Neuronal stem cell (in vitro differentiated cells): Measurements from ENCODE around the gene RHOJ.

Experiments
- DNase-seq: peaks from one replicate; pipeline ENCODE4 v3.0.0-alpha.2; 2013; ENCODE audit warnings: low spot score
- H2AFZ ChIP-seq: one replicate; pipeline ENCODE4 v1.6.1; 2013; ENCODE audit warnings: mild to moderate bottlenecking, low read length, inconsistent platforms
- H2AK5ac ChIP-seq: 2 replicates; pipeline ENCODE4 v1.6.1; 2013; ENCODE audit warnings: low read depth, mild to moderate bottlenecking, inconsistent platforms, low read length, moderate library complexity, mixed read lengths
- H2BK120ac ChIP-seq: 2 replicates; pipeline ENCODE4 v1.6.1; 2013; ENCODE audit warnings: low read depth, mild to moderate bottlenecking, inconsistent platforms, low read length, moderate library complexity, mixed read lengths
- H2BK12ac ChIP-seq: one replicate; pipeline ENCODE4 v1.6.1; 2013; ENCODE audit warnings: low read length, inconsistent platforms
- H2BK15ac ChIP-seq: 2 replicates; pipeline ENCODE4 v1.6.1; 2013; ENCODE audit warnings: mild to moderate bottlenecking, low read length, inconsistent platforms, mixed read lengths
- H2BK5ac ChIP-seq: one replicate; pipeline ENCODE4 v1.6.1; 2013; ENCODE audit warnings: inconsistent platforms, mild to moderate bottlenecking, low read length, moderate library complexity
- H3K14ac ChIP-seq: one replicate; pipeline ENCODE4 v1.6.1; 2013; ENCODE audit warnings: low read length, inconsistent platforms
- H3K18ac ChIP-seq: 2 replicates; pipeline ENCODE4 v1.6.1; 2013; ENCODE audit warnings: low read length, inconsistent platforms
- H3K23ac ChIP-seq: 2 replicates; pipeline ENCODE4 v1.6.1; 2013; ENCODE audit warnings: low read depth, mild to moderate bottlenecking, mixed read lengths, low read length, inconsistent platforms; ENCODE audit not compliant: poor library complexity
- H3K27ac ChIP-seq: replicated peaks from 3 replicates; pipeline ENCODE4 v1.5.1; 2013; ENCODE audit warnings: low read length, inconsistent platforms
- H3K27me3 ChIP-seq, 3 experiments: 2 replicates each; pipeline ENCODE4 v1.6.1; 2013; ENCODE audit warnings: low read length in 3 of 3, mild to moderate bottlenecking in 2 of 3, inconsistent platforms in 1 of 3, low read depth in 1 of 3, mixed read lengths in 1 of 3, moderate library complexity in 1 of 3; ENCODE audit not compliant: control insufficient read depth in 3 of 3, insufficient read depth in 3 of 3
- H3K36me3 ChIP-seq, 2 donors: replicated peaks in 1 of 2; 2 replicates each; pipeline ENCODE4 v1.6.1; 2013; ENCODE audit warnings: low read length in 2 of 2; ENCODE audit not compliant: control insufficient read depth in 2 of 2, insufficient read depth in 2 of 2
- H3K4ac ChIP-seq: 2 replicates; pipeline ENCODE4 v1.6.1; 2013; ENCODE audit warnings: inconsistent platforms, mild to moderate bottlenecking, low read length, moderate library complexity
- H3K4me1 ChIP-seq, 2 donors: 1 replicate in 1 of 2; 2 replicates in 1 of 2; pipeline ENCODE4 v1.6.1; 2013; ENCODE audit warnings: low read length in 2 of 2, low read depth in 1 of 2; ENCODE audit not compliant: control insufficient read depth in 2 of 2, insufficient read depth in 1 of 2
- H3K4me2 ChIP-seq: one replicate; pipeline ENCODE4 v1.6.1; 2013; ENCODE audit warnings: mild to moderate bottlenecking, low read length, inconsistent platforms; ENCODE audit not compliant: insufficient read depth, poor library complexity, severe bottlenecking
- H3K4me3 ChIP-seq, 2 donors: 2 replicates each; pipeline ENCODE4 v1.5.1; 2013; ENCODE audit warnings: low read length in 2 of 2, mild to moderate bottlenecking in 2 of 2, inconsistent platforms in 1 of 2, moderate library complexity in 1 of 2
- H3K79me1 ChIP-seq: one replicate; pipeline ENCODE4 v1.6.1; 2013; ENCODE audit warnings: low read depth, mild to moderate bottlenecking, inconsistent platforms, low read length, moderate library complexity
- H3K9ac ChIP-seq: one replicate; pipeline ENCODE4 v1.6.1; 2013; ENCODE audit warnings: mild to moderate bottlenecking, low read depth, low read length, inconsistent platforms; ENCODE audit not compliant: poor library complexity
- H3K9me3 ChIP-seq, 2 donors: replicated peaks in 1 of 2; 2 replicates each; pipeline versions ENCODE3 to v1.6.1; 2013; ENCODE audit warnings: low read length in 2 of 2, mild to moderate bottlenecking in 2 of 2, inconsistent platforms in 1 of 2, low read depth in 1 of 2, mixed read lengths in 1 of 2, moderate library complexity in 1 of 2; ENCODE audit not compliant: control insufficient read depth in 2 of 2, insufficient read depth in 1 of 2
- H4K8ac ChIP-seq: one replicate; pipeline ENCODE4 v1.6.1; 2013; ENCODE audit warnings: low read depth, mild to moderate bottlenecking, inconsistent platforms, low read length, moderate library complexity
- H4K91ac ChIP-seq: one replicate; pipeline ENCODE4 v1.6.1; 2013; ENCODE audit warnings: low read length, low read depth, mild to moderate bottlenecking, inconsistent platforms; ENCODE audit not compliant: poor library complexity
- WGBS, 2 donors: extraction: QIAGEN DNeasy Blood & Tissue Kit; methylation state at CpG; one replicate each; pipeline ENCODE4 v1.1.7; 2013; ENCODE audit warnings: missing lambda C conversion rate in 2 of 2, mixed read lengths in 1 of 2; ENCODE audit not compliant: insufficient read length in 2 of 2, insufficient replicate concordance in 1 of 2; ENCODE audit errors: extremely low coverage in 2 of 2; 5-methylcytosine and 5-hydroxymethylcytosine counted together

RHOJ gene

DNA sequence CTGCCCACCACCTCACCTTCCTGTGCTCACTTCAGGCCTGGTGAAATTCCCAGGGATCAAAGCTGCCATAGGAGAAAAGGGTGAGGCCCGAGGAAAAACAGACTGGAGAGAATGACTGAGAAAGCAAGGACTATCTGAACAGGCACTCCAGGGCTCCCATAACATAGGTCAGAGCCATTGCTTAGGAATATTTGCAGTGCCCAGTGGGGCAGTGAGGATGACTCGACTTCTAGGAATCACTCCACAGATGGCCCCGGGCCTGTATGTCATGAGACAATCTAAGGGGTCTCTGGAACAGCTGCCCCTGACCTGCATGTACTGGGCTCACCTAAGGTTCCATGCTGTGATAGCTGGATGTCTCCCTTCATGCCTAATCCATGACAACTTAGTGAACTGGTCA, 62.9 kb downstream of the RHOJ start:
- H2AFZ ChIP-seq: peak overlapping the region; percentile 2
- no peak overlapping the region for H3K14ac ChIP-seq
- H2BK5ac ChIP-seq: no peak overlapping the region
- no peak overlapping the region for H2AK5ac ChIP-seq
- no peak overlapping the region for H4K8ac ChIP-seq
- no peaks in the 10 kb centered on the region for H3K79me1 ChIP-seq
- H3K36me3 ChIP-seq: no peaks in the 10 kb centered on the region
- no peak overlapping the region for H3K4me3 ChIP-seq
- H2BK15ac ChIP-seq: no peak overlapping the region
- no peak overlapping the region for H2BK12ac ChIP-seq
- no peak overlapping the region for H3K4me2 ChIP-seq
- no peaks in the 10 kb centered on the region for H3K4me1 ChIP-seq
- no CpG with 5 or more reads among the region's 3 CpGs for WGBS, 2 donors
- no peak overlapping the region for H3K18ac ChIP-seq
- DNase-seq: no peak
- H3K27me3 ChIP-seq: no peaks in the 10 kb centered on the region
- H3K9me3 ChIP-seq: no peaks in the 10 kb centered on the region
- H3K23ac ChIP-seq: no peak overlapping the region
- no peak overlapping the region for H3K4ac ChIP-seq
- H3K27ac ChIP-seq: no peak overlapping the region
- no peak overlapping the region for H4K91ac ChIP-seq
- no peak overlapping the region for H3K9ac ChIP-seq
- no peak overlapping the region for H2BK120ac ChIP-seq

GRCh38 chr14:63268771-63269170, 64.5 kb downstream of the RHOJ start:
- Histone ChIP-seq H2BK120ac (no peak overlapping the region), H3K79me1 (no peaks in the 10 kb centered on the region), H3K27me3 (no peaks in the 10 kb centered on the region), H3K18ac (no peak overlapping the region), H2BK15ac (no peak overlapping the region), H3K4me3 (no peak overlapping the region), H2BK5ac (no peak overlapping the region), H2AK5ac (no peak overlapping the region), H3K9ac (no peak overlapping the region), H3K4me2 (no peak overlapping the region), H3K4me1 (no peaks in the 10 kb centered on the region), H4K91ac (no peak overlapping the region), H4K8ac (no peak overlapping the region), H3K4ac (no peak overlapping the region), H3K36me3 (no peaks in the 10 kb centered on the region), H2AFZ (no peak overlapping the region), H2BK12ac (no peak overlapping the region), H3K23ac (no peak overlapping the region), H3K9me3 (no peaks in the 10 kb centered on the region), H3K27ac (no peak overlapping the region), H3K14ac (no peak overlapping the region)
- WGBS, 2 donors: no CpG with 5 or more reads among the region's 5 CpGs
- no peak for DNase-seq

GRCh38 chr14:63269561-63270225, 65.5 kb downstream of the RHOJ start:
- Histone ChIP-seq H3K4me3 (no peak overlapping the region), H3K4me2 (no peak overlapping the region), H3K27ac (no peak overlapping the region), H3K9me3 (no peaks in the 10 kb centered on the region), H3K27me3 (no peaks in the 10 kb centered on the region), H3K4ac (no peak overlapping the region), H2BK15ac (no peak overlapping the region), H3K79me1 (no peaks in the 10 kb centered on the region), H3K36me3 (no peaks in the 10 kb centered on the region), H2AK5ac (no peak overlapping the region), H3K23ac (no peak overlapping the region), H3K18ac (no peak overlapping the region), H2BK120ac (no peak overlapping the region), H2AFZ (no peak overlapping the region), H2BK5ac (no peak overlapping the region), H3K9ac (no peak overlapping the region), H3K4me1 (no peaks in the 10 kb centered on the region), H3K14ac (no peak overlapping the region), H4K8ac (no peak overlapping the region), H4K91ac (no peak overlapping the region), H2BK12ac (no peak overlapping the region)
- no peak for DNase-seq
- WGBS, 2 donors: no CpG with 5 or more reads among the region's 11 CpGs

DNA sequence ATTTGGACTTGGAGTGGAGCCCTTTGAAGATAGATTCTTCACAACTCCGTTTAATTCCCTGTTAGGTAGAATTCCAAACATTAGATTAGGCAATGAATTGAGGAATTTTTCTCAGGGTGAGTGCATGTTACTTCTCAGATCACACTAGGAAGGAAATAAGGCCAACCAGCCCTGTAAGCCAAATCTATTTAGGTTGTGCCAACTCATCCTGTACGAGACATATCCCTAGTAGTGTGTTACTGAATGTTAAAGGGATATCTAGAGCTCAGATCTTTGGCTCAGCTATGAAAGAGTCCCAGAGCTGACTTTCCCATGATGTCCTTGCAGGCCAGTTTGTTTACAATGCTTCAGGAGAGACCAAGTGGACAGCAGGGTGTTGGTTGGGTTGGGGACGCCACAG, 68.9 kb downstream of the RHOJ start:
- no peaks in the 10 kb centered on the region for H3K9me3 ChIP-seq

More for the DNA sequence above, 68.9 kb downstream of the RHOJ start:
- DNase-seq: no peak
- no peak overlapping the region for H3K18ac ChIP-seq
- no peak overlapping the region for H2BK12ac ChIP-seq
- no peak overlapping the region for H2AFZ ChIP-seq
- H2AK5ac ChIP-seq: no peak overlapping the region
- no peak overlapping the region for H3K27ac ChIP-seq
- H3K4me1 ChIP-seq: no peaks in the 10 kb centered on the region
- H3K4ac ChIP-seq: no peak overlapping the region
- H3K4me3 ChIP-seq: no peak overlapping the region
- H4K8ac ChIP-seq: no peak overlapping the region
- WGBS, 2 donors: no CpG with 5 or more reads among the region's 3 CpGs
- no peaks in the 10 kb centered on the region for H3K79me1 ChIP-seq
- H3K36me3 ChIP-seq: no peaks in the 10 kb centered on the region
- H2BK5ac ChIP-seq: no peak overlapping the region
- H2BK15ac ChIP-seq: peak overlapping the region; percentile 25
- H3K14ac ChIP-seq: no peak overlapping the region
- H3K27me3 ChIP-seq: no peaks in the 10 kb centered on the region
- H2BK120ac ChIP-seq: no peak overlapping the region
- no peak overlapping the region for H4K91ac ChIP-seq
- no peak overlapping the region for H3K9ac ChIP-seq
- H3K4me2 ChIP-seq: no peak overlapping the region
- no peak overlapping the region for H3K23ac ChIP-seq
